HG03520 (cell line): ENCODE data around the gene CDK14.
A peak's percentile ranks its signal among the peaks of the same experiment; 100 is the strongest.

ENCODE experiments used
- ATAC-seq: cut with Tn5 transposase; IDR thresholded peaks from one replicate; pipeline ENCODE4 v1.9.1; 2021; ENCODE audit warnings: mild to moderate bottlenecking, moderate library complexity; ENCODE audit not compliant: unreplicated experiment

The CDK14 gene

GRCh38 chr7:90596671-90597562, 796 bp downstream of the CDK14 start:
- peak; percentile 31 for ATAC-seq

GRCh38 chr7:90597563-90598253, 1.6 kb downstream of the CDK14 start:
- ATAC-seq: no peak

- no peak for ATAC-seq
Observed at GRCh38 chr7:90599038-90599437, 2.9 kb downstream of the CDK14 start.

GRCh38 chr7:90599892-90600555, 3.9 kb downstream of the CDK14 start:
- no peak for ATAC-seq

- ATAC-seq: no peak
Observed at GRCh38 chr7:90602303-90602702, 6.2 kb downstream of the CDK14 start.

- no peak for ATAC-seq
Observed at GRCh38 chr7:90603346-90603745, 7.2 kb downstream of the CDK14 start.

- no peak for ATAC-seq
Observed at GRCh38 chr7:90604383-90604782, 8.3 kb downstream of the CDK14 start.

- ATAC-seq: no peak
Observed at GRCh38 chr7:90605055-90605454, 8.9 kb downstream of the CDK14 start.

- ATAC-seq: no peak
Observed at GRCh38 chr7:90607196-90607595, 11.1 kb downstream of the CDK14 start.

GRCh38 chr7:90610105-90610504, 14.0 kb downstream of the CDK14 start:
- ATAC-seq: no peak

GRCh38 chr7:90611115-90611514, 15.0 kb downstream of the CDK14 start:
- ATAC-seq: no peak

- peak; percentile 82 for ATAC-seq
Observed at GRCh38 chr7:90613088-90613498, 17.0 kb downstream of the CDK14 start.

- no peak for ATAC-seq
Observed at GRCh38 chr7:90617442-90617841, 21.3 kb downstream of the CDK14 start.

GRCh38 chr7:90618876-90619275, 22.8 kb downstream of the CDK14 start:
- ATAC-seq: no peak

- ATAC-seq: peak; percentile 49
Observed at GRCh38 chr7:90621125-90621746, 25.1 kb downstream of the CDK14 start.

- no peak for ATAC-seq
Observed at GRCh38 chr7:90621747-90622140, 25.6 kb downstream of the CDK14 start.

GRCh38 chr7:90622670-90623069, 26.5 kb downstream of the CDK14 start:
- ATAC-seq: no peak

GRCh38 chr7:90624225-90624911, 28.2 kb downstream of the CDK14 start:
- no peak for ATAC-seq

GRCh38 chr7:90625051-90625450, 28.9 kb downstream of the CDK14 start:
- no peak for ATAC-seq

- ATAC-seq: no peak
Observed at GRCh38 chr7:90625562-90625961, 29.4 kb downstream of the CDK14 start.

GRCh38 chr7:90626013-90626412, 29.9 kb downstream of the CDK14 start:
- no peak for ATAC-seq
